Esophagus squamous epithelium (tissue), 4 donors: ENCODE measurements around the gene SLC25A41.

Source experiments
- POLR2A ChIP-seq, 4 donors: fragments of 450-650 bp; IDR thresholded peaks; one replicate each; pipeline ENCODE4 v1.6.1; 2017; ENCODE audit warnings: antibody characterized with exemption in 4 of 4, mild to moderate bottlenecking in 4 of 4, moderate library complexity in 3 of 4
- TF ChIP-seq, protein P1 (sequence below), 6 experiments: fragments of 450-650 bp in 4 of 6; fragments of 200-600 bp in 2 of 6; sonication (generic) in 2 of 6; IDR thresholded peaks; one replicate each; pipeline ENCODE4 v1.5.1; 2016 to 2019; ENCODE audit warnings: antibody characterized with exemption in 6 of 6, mild to moderate bottlenecking in 4 of 6, moderate library complexity in 4 of 6

DNA sequence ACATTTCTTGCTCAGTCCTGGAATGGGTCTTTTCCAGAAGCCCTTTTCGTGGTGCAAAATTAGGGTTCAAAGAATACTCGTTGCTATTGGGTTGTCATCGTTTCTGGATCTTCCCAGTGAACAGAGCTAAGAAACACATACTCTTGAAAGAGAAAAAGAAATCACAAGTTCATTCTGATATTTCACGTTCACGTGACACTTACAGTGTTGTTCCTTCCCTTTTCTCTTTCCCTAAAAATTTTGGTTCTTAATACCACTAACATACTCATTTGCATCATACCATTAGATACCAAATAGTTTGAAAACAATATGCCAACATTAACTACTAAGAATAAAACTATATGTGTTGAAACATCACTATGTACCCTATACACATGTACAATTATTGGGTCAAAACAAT, 27.2 kb downstream of the SLC25A41 start:
- TF ChIP-seq, protein P1, sequence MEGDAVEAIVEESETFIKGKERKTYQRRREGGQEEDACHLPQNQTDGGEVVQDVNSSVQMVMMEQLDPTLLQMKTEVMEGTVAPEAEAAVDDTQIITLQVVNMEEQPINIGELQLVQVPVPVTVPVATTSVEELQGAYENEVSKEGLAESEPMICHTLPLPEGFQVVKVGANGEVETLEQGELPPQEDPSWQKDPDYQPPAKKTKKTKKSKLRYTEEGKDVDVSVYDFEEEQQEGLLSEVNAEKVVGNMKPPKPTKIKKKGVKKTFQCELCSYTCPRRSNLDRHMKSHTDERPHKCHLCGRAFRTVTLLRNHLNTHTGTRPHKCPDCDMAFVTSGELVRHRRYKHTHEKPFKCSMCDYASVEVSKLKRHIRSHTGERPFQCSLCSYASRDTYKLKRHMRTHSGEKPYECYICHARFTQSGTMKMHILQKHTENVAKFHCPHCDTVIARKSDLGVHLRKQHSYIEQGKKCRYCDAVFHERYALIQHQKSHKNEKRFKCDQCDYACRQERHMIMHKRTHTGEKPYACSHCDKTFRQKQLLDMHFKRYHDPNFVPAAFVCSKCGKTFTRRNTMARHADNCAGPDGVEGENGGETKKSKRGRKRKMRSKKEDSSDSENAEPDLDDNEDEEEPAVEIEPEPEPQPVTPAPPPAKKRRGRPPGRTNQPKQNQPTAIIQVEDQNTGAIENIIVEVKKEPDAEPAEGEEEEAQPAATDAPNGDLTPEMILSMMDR (IDR thresholded peaks at IDR 0.05), result no peak
- no peak for TF ChIP-seq POLR2A (IDR thresholded peaks at IDR 0.05)
